GM06990 (cell line): ENCODE measurements around the gene CPTP.

Experiments
- DNase-seq: peaks from one replicate; pipeline ENCODE4 v3.0.0-alpha.2; 2011; ENCODE audit not compliant: insufficient read length; ENCODE audit errors: extremely low read depth
- H3K27me3 ChIP-seq: replicated peaks from 2 replicates; pipeline ENCODE4 v1.6.0; 2011; ENCODE audit warnings: low read length; ENCODE audit not compliant: control insufficient read depth, insufficient read depth
- H3K36me3 ChIP-seq: 2 replicates; pipeline ENCODE4 v1.5.1; 2011; ENCODE audit warnings: low read length; ENCODE audit not compliant: control insufficient read depth, insufficient read depth
- H3K4me3 ChIP-seq: replicated peaks from 2 replicates; pipeline ENCODE4 v1.5.1; 2011; ENCODE audit warnings: low read depth, mild to moderate bottlenecking, control low read depth, low read length
- CTCF ChIP-seq: IDR thresholded peaks from 2 replicates; pipeline ENCODE4 v1.5.1; 2011; ENCODE audit warnings: low read length, control low read depth, mild to moderate bottlenecking, inconsistent platforms; ENCODE audit not compliant: insufficient read depth, poor library complexity, severe bottlenecking

The CPTP gene

GRCh38 chr1:1280782-1281481, 43.7 kb upstream of the CPTP start:
- H3K36me3 ChIP-seq: no peaks in the 10 kb centered on the region
- no peak for TF ChIP-seq CTCF
- no peaks in the 10 kb centered on the region for H3K27me3 ChIP-seq
- DNase-seq: no peak
- H3K4me3 ChIP-seq: no peak overlapping the region

- no peak overlapping the region for H3K4me3 ChIP-seq
- TF ChIP-seq CTCF: no peak
- no peaks in the 10 kb centered on the region for H3K27me3 ChIP-seq
- no peak for DNase-seq
- H3K36me3 ChIP-seq: no peaks in the 10 kb centered on the region
Measured at GRCh38 chr1:1281533-1282321, 42.9 kb upstream of the CPTP start.

GRCh38 chr1:1282998-1283397, 41.6 kb upstream of the CPTP start:
- Histone ChIP-seq H3K36me3 (no peaks in the 10 kb centered on the region), H3K27me3 (no peaks in the 10 kb centered on the region), H3K4me3 (no peak overlapping the region)
- no peak for TF ChIP-seq CTCF
- no peak for DNase-seq

- peak; percentile 9 for DNase-seq
- no peak overlapping the region for H3K4me3 ChIP-seq
- H3K27me3 ChIP-seq: no peaks in the 10 kb centered on the region
- no peaks in the 10 kb centered on the region for H3K36me3 ChIP-seq
- no peak for TF ChIP-seq CTCF
Measured at GRCh38 chr1:1283821-1284220, 40.8 kb upstream of the CPTP start.

- H3K27me3 ChIP-seq: no peaks in the 10 kb centered on the region
- TF ChIP-seq CTCF: no peak
- H3K36me3 ChIP-seq: no peaks in the 10 kb centered on the region
- peak; percentile 10 for DNase-seq
- H3K4me3 ChIP-seq: no peak overlapping the region
Measured at GRCh38 chr1:1284221-1285101, 40.1 kb upstream of the CPTP start.
